IMR-90 (cell line): ENCODE measurements around the gene NADK.
"Not testable (repeated sequence)": the region's sequence is repeated elsewhere in the genome, so short reads cannot be mapped to it uniquely, and the experiment has no call there.

Experiments used
- CEBPB ChIP-seq: IDR thresholded peaks from 2 replicates; pipeline ENCODE4 v1.6.1; 2012; ENCODE audit warnings: low read depth, low read length, improper control_type of control experiment
- CTCF ChIP-seq: conservative IDR thresholded peaks from 2 replicates; pipeline ENCODE4 v1.5.1; 2012; ENCODE audit warnings: mild to moderate bottlenecking, low read depth, low read length, improper control_type of control experiment
- ELK1 ChIP-seq: fragments of 150-350 bp; IDR thresholded peaks from 2 replicates; pipeline ENCODE4 v1.6.1; 2016; ENCODE audit warnings: low read depth, mild to moderate bottlenecking, low read length, moderate library complexity, borderline replicate concordance
- FOS ChIP-seq: fragments of 150-350 bp; IDR thresholded peaks from 2 replicates; pipeline ENCODE4 v1.6.1; 2016; ENCODE audit warnings: low read depth, low read length
- MAFK ChIP-seq: IDR thresholded peaks from 2 replicates; pipeline ENCODE4 v1.6.1; 2012; ENCODE audit warnings: low read depth, low read length, improper control_type of control experiment
- MAZ ChIP-seq: IDR thresholded peaks from 2 replicates; pipeline ENCODE4 v1.6.1; 2012; ENCODE audit warnings: low read depth, mild to moderate bottlenecking, low read length, improper control_type of control experiment, moderate library complexity, borderline replicate concordance
- POLR2A ChIP-seq: IDR thresholded peaks from 2 replicates; pipeline ENCODE4 v1.6.1; 2012; ENCODE audit warnings: mild to moderate bottlenecking, low read depth, low read length
- RAD21 ChIP-seq: IDR thresholded peaks from 2 replicates; pipeline ENCODE4 v1.6.1; 2012; ENCODE audit warnings: low read length, improper control_type of control experiment
- RCOR1 ChIP-seq: IDR thresholded peaks from 2 replicates; pipeline ENCODE4 v1.6.1; 2012; ENCODE audit warnings: mild to moderate bottlenecking, low read length, improper control_type of control experiment; ENCODE audit not compliant: insufficient replicate concordance
- RFX5 ChIP-seq: IDR thresholded peaks from 2 replicates; pipeline ENCODE4 v1.8.0; 2012; ENCODE audit warnings: low read depth, mild to moderate bottlenecking, low read length, moderate library complexity
- SMC3 ChIP-seq: fragments of 150-350 bp; IDR thresholded peaks from 2 replicates; pipeline ENCODE4 v1.6.1; 2016; ENCODE audit warnings: low read depth, mild to moderate bottlenecking, antibody characterized with exemption, low read length, moderate library complexity

GRCh38 chr1:1737675-1738590 lies 40.3 kb downstream of the NADK start:
- TF ChIP-seq POLR2A, CTCF, MAZ, RCOR1, MAFK, CEBPB, SMC3, RAD21, ELK1, RFX5, FOS: not testable (repeated sequence)
